Measurements from ENCODE around the gene TBC1D7. TPM values are rescaled to one million over a fixed set of nuclear protein-coding genes. Genes with fewer than 3 reads are reported as not detected.

TBC1D7 gene
- total RNA-seq, 4 donors from 2014 or later = 5.7 to 14.9 (median 6.6) TPM

- TF ChIP-seq POLR2A (IDR thresholded peaks at IDR 0.05) (no peak), CTCF (IDR thresholded peaks at IDR 0.05 in 4 of 5, conservative IDR thresholded peaks at IDR 0.05 in 1 of 5) (no peak)
- H3K27me3 ChIP-seq = no peaks in the 10 kb centered on the region
- intact Hi-C loops (cut with DNase I; ENCODE audit: low total_unique reads) = no loop called here
- H3K9me3 ChIP-seq = no peaks in the 10 kb centered on the region
- in situ Hi-C loops (cut with MboI; ENCODE audit: low sequenced_read_pairs in 4 of 4) = no loop called here
- DNase-seq (no peak), ATAC-seq (no peak)
- no peak overlapping the region for H3K27ac ChIP-seq
- peaks cover 0 to 29% of the 10 kb centered on the region in 2 donors for H3K36me3 ChIP-seq
- H3K4me3 ChIP-seq = no peak overlapping the region
- no peaks in the 10 kb centered on the region for H3K4me1 ChIP-seq
Measured at GRCh38 chr6:13294499-13295069, 33.8 kb downstream of the TBC1D7 start.

GRCh38 chr6:13292774-13293173, 35.6 kb downstream of the TBC1D7 start:
- H3K27me3 ChIP-seq = no peaks in the 10 kb centered on the region

GRCh38 chr6:13290335-13290734, 38.0 kb downstream of the TBC1D7 start:
- Histone ChIP-seq H3K4me3 (no peak overlapping the region), H3K36me3 (peaks cover 0 to 29% of the 10 kb centered on the region in 2 donors), H3K9me3 (peaks cover 0 to 7% (median 3%) of the 10 kb centered on the region in 3 donors), H3K27ac (no peak overlapping the region), H3K4me1 (no peaks in the 10 kb centered on the region), H3K27me3 (no peaks in the 10 kb centered on the region)
- DNase-seq (no peak), ATAC-seq (no peak)
- no peak for TF ChIP-seq POLR2A (IDR thresholded peaks at IDR 0.05)
- no peak for TF ChIP-seq CTCF (IDR thresholded peaks at IDR 0.05 in 4 of 5, conservative IDR thresholded peaks at IDR 0.05 in 1 of 5)
- in situ Hi-C loops (cut with MboI; ENCODE audit: low sequenced_read_pairs in 4 of 4) = no loop called here
- intact Hi-C loops (cut with DNase I; ENCODE audit: low total_unique reads) = no loop called here

More at GRCh38 chr6:13292774-13293173, 35.6 kb downstream of the TBC1D7 start:
- Histone ChIP-seq H3K27ac (no peak overlapping the region), H3K36me3 (peaks cover 0 to 29% of the 10 kb centered on the region in 2 donors), H3K4me1 (no peaks in the 10 kb centered on the region), H3K4me3 (no peak overlapping the region), H3K9me3 (peaks cover 0 to under 1% (median 0%) of the 10 kb centered on the region in 3 donors)
- no peak for DNase-seq
- intact Hi-C loops (cut with DNase I; ENCODE audit: low total_unique reads) = no loop called here
- no peak for TF ChIP-seq POLR2A (IDR thresholded peaks at IDR 0.05)
- no peak for TF ChIP-seq CTCF (IDR thresholded peaks at IDR 0.05 in 4 of 5, conservative IDR thresholded peaks at IDR 0.05 in 1 of 5)
- ATAC-seq = no peak
- in situ Hi-C loops (cut with MboI; ENCODE audit: low sequenced_read_pairs in 4 of 4) = no loop called here

- Histone ChIP-seq H3K4me1 (no peaks in the 10 kb centered on the region), H3K36me3 (peaks cover 0 to 24% of the 10 kb centered on the region in 2 donors), H3K27ac (no peak overlapping the region), H3K9me3 (peaks cover 0 to 7% (median 3%) of the 10 kb centered on the region in 3 donors), H3K27me3 (no peaks in the 10 kb centered on the region), H3K4me3 (no peak overlapping the region)
- ATAC-seq (no peak), DNase-seq (no peak)
- in situ Hi-C loops (cut with MboI; ENCODE audit: low sequenced_read_pairs in 4 of 4) = no loop called here
- intact Hi-C loops (cut with DNase I; ENCODE audit: low total_unique reads) = no loop called here
- TF ChIP-seq CTCF (IDR thresholded peaks at IDR 0.05 in 4 of 5, conservative IDR thresholded peaks at IDR 0.05 in 1 of 5) = no peak
- no peak for TF ChIP-seq POLR2A (IDR thresholded peaks at IDR 0.05)
Measured at GRCh38 chr6:13289789-13290318, 38.5 kb downstream of the TBC1D7 start.
